GM19395 (cell line): ENCODE results near the gene FAM204A.

Experiments used
- ATAC-seq: cut with Tn5 transposase; IDR thresholded peaks from one replicate; pipeline ENCODE4 v1.9.1; 2021; ENCODE audit warnings: mild to moderate bottlenecking, moderate library complexity; ENCODE audit not compliant: unreplicated experiment

FAM204A gene

GRCh38 chr10:118282670-118283069, 59.5 kb downstream of the FAM204A start:
- no peak for ATAC-seq

GRCh38 chr10:118278649-118279048, 63.5 kb downstream of the FAM204A start:
- ATAC-seq, result no peak

- no peak for ATAC-seq
These were observed 64.3 kb downstream of the FAM204A start for GRCh38 chr10:118277871-118278270.

- no peak for ATAC-seq
These were observed 65.4 kb downstream of the FAM204A start for GRCh38 chr10:118276727-118277126.

- no peak for ATAC-seq
These were observed 65.9 kb downstream of the FAM204A start for GRCh38 chr10:118276204-118276603.

- no peak for ATAC-seq
These were observed 68.5 kb downstream of the FAM204A start for GRCh38 chr10:118273662-118274061.

- ATAC-seq, result no peak
These were observed 69.4 kb downstream of the FAM204A start for GRCh38 chr10:118272767-118273166.

GRCh38 chr10:118272149-118272721, 69.9 kb downstream of the FAM204A start:
- ATAC-seq, result no peak

- ATAC-seq, result no peak
These were observed 70.5 kb downstream of the FAM204A start for GRCh38 chr10:118271671-118272070.

GRCh38 chr10:118266098-118266748, 75.9 kb downstream of the FAM204A start:
- no peak for ATAC-seq

GRCh38 chr10:118264838-118265470, 77.2 kb downstream of the FAM204A start:
- ATAC-seq, result no peak

GRCh38 chr10:118264252-118264651, 77.9 kb downstream of the FAM204A start:
- no peak for ATAC-seq

- ATAC-seq, result no peak
These were observed 79.6 kb downstream of the FAM204A start for GRCh38 chr10:118262538-118262937.

- no peak for ATAC-seq
These were observed 82.7 kb downstream of the FAM204A start for GRCh38 chr10:118259288-118259906.

GRCh38 chr10:118258285-118258684, 83.8 kb downstream of the FAM204A start:
- ATAC-seq, result no peak

GRCh38 chr10:118256825-118257570, 85.1 kb downstream of the FAM204A start:
- ATAC-seq, result no peak

GRCh38 chr10:118256209-118256608, 85.9 kb downstream of the FAM204A start:
- no peak for ATAC-seq

- no peak for ATAC-seq
These were observed 86.8 kb downstream of the FAM204A start for GRCh38 chr10:118255355-118255754.

GRCh38 chr10:118254654-118255053, 87.5 kb downstream of the FAM204A start:
- no peak for ATAC-seq

GRCh38 chr10:118253397-118253796, 88.7 kb downstream of the FAM204A start:
- ATAC-seq, result no peak

GRCh38 chr10:118251791-118252190, 90.3 kb downstream of the FAM204A start:
- ATAC-seq, result no peak
